ENCODE measurements around the gene UFSP1. TPM values are rescaled to one million over a fixed set of nuclear protein-coding genes. Genes with fewer than 3 reads are reported as not detected.

The UFSP1 gene
- total RNA-seq, 1 donor from 2014 or later = 0.53 TPM

DNA sequence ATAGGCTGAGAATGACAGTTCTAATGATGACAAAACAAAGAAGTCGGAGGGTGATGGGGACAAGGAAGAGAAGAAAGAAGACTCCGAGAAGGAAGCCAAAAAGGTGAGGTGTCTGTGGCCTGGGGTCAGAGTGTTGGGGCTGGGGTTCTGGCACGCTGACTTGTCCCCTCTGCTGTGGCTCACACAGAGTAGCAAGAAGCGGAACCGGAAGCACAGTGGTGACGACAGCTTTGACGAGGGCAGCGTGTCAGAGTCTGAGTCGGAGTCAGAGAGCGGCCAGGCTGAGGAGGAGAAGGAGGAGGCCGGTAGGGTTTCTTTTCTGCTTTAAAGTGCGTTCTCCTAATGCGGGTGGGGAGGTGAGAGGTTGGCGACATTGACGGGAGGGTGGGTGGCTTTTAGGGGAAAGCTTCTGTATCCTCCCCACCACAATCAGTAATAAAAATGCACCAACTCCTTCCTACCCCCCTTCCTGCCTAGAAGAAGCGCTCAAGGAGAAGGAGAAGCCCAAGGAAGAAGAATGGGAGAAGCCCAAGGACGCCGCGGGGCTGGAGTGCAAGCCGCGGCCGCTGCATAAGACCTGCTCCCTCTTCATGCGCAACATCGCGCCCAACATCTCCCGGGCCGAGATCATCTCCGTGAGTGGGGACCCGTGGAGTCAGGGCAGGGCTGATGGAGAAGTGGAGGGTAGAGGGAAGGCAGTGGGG lies 4.6 kb downstream of the UFSP1 start:
- H3K27me3 ChIP-seq = no peaks in the 10 kb centered on the region
- no peak overlapping the region for H3K4me3 ChIP-seq
- DNase-seq (ENCODE audit: low spot score in 2 of 2) = no peak
- H3K36me3 ChIP-seq = peaks cover 69 to 82% of the 10 kb centered on the region in 2 donors
- peaks cover 6 to 7% of the 10 kb centered on the region in 2 donors for H3K4me1 ChIP-seq
- no peak for TF ChIP-seq CTCF (IDR thresholded peaks at IDR 0.05)
- no peak overlapping the region for H3K27ac ChIP-seq
- intact Hi-C loops (cut with DNase I) = loop anchor here (5.0 to 10.0 kb wide), 2 partner anchors 332 to 360 kb away; partner anchors contain the start of genes FIS1, PLOD3 and ZNHIT1
- no peaks in the 10 kb centered on the region for H3K9me3 ChIP-seq

DNA sequence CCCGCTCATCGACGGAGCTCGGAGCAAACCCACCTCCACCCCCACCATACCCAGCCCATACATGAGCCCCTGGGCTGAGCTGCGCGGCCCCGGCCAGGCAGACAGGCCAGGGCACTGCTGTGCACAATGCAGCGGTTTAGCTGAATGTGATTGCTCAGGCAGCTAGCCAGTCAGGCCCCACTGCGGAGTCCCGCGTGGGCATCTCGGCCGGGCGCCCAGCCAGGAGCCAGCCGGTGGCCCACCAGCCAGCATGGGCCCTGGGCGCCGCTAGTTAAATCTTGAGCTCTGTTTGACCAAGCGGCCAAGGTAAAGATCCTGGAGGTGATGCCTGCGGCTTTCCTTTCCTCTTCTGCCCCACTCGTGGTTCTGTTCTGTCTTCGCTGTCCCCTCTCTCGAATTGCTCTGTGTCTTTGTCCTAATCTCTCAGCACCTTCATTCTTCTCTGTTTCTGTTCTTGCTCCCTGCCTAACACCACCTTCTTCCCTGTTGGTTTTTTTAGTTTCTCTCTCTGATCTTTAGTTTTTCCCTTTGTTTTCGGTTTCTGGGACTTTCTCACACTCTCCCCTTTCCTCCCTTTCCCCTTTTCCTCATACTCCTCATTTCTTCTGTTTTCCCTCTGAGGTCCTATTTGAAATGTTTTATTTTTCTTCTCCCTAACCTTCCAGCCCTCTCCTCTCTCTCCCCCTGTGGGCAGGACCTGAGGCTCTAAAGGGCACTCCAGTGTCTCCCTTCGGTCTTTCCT lies 6.6 kb downstream of the UFSP1 start:
- DNase-seq (ENCODE audit: low spot score in 2 of 2) = no peak
- TF ChIP-seq CTCF (IDR thresholded peaks at IDR 0.05) = no peak
- H3K9me3 ChIP-seq = no peaks in the 10 kb centered on the region
- intact Hi-C loops (cut with DNase I) = loop anchor here (10.0 kb wide), 1 partner anchor 362 kb away; the partner anchor contains the start of gene FIS1
- H3K4me1 ChIP-seq = peaks cover 0 to 2% of the 10 kb centered on the region in 2 donors
- no peaks in the 10 kb centered on the region for H3K27me3 ChIP-seq
- no peak overlapping the region for H3K27ac ChIP-seq
- peaks cover 66 to 92% of the 10 kb centered on the region in 2 donors for H3K36me3 ChIP-seq
- H3K4me3 ChIP-seq = no peak overlapping the region

DNA sequence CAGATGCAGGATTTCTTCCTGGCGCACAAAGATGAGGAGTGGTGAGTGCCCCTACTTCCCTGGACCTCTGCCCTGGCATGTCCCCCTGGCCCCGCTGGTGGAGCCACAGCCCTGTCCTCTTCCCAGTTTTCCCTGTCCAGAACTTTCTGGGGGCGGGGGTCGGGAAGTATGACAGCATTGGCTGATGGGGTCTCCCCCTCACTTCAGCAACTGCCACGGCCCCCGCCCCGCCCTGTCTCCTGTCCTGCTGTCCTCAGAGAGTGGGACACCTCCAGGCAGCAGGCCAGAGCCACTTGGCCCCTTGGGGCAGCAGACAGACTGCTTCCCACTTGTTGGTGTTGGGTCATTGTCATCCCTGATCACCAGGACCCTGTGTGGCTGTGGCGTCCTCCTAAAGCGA lies 7.3 kb downstream of the UFSP1 start:
- TF ChIP-seq CTCF (IDR thresholded peaks at IDR 0.05) = no peak
- peaks cover 58 to 85% of the 10 kb centered on the region in 2 donors for H3K36me3 ChIP-seq
- intact Hi-C loops (cut with DNase I) = loop anchor here (10.0 kb wide), 1 partner anchor 363 kb away; the partner anchor contains the start of gene FIS1

GRCh38 chr7:100881136-100881535 lies 8.4 kb downstream of the UFSP1 start:
- DNase-seq (ENCODE audit: low spot score in 2 of 2) = no peak
- Histone ChIP-seq H3K4me1 (peaks cover 5 to 19% of the 10 kb centered on the region in 2 donors), H3K27me3 (no peaks in the 10 kb centered on the region), H3K4me3 (no peak overlapping the region), H3K9me3 (no peaks in the 10 kb centered on the region), H3K27ac (no peak overlapping the region), H3K36me3 (peaks cover 47 to 74% of the 10 kb centered on the region in 2 donors)
- no peak for TF ChIP-seq CTCF (IDR thresholded peaks at IDR 0.05)
- intact Hi-C loops (cut with DNase I) = loop anchor here (10.0 kb wide), 1 partner anchor 364 kb away; the partner anchor contains the start of gene FIS1

More for the DNA sequence above, 7.3 kb downstream of the UFSP1 start:
- H3K4me3 ChIP-seq = no peak overlapping the region
- peaks cover 0 to 10% of the 10 kb centered on the region in 2 donors for H3K4me1 ChIP-seq
- H3K27ac ChIP-seq = no peak overlapping the region
- DNase-seq (ENCODE audit: low spot score in 2 of 2) = no peak
- no peaks in the 10 kb centered on the region for H3K9me3 ChIP-seq
- H3K27me3 ChIP-seq = no peaks in the 10 kb centered on the region

- no peaks in the 10 kb centered on the region for H3K9me3 ChIP-seq
- no peak overlapping the region for H3K4me3 ChIP-seq
- H3K4me1 ChIP-seq = peaks cover 9 to 24% of the 10 kb centered on the region in 2 donors
- TF ChIP-seq CTCF (IDR thresholded peaks at IDR 0.05) = no peak
- no peaks in the 10 kb centered on the region for H3K27me3 ChIP-seq
- peaks cover 43 to 69% of the 10 kb centered on the region in 2 donors for H3K36me3 ChIP-seq
- intact Hi-C loops (cut with DNase I) = loop anchor here (10.0 kb wide), 1 partner anchor 364 kb away; the partner anchor contains the start of gene FIS1
- DNase-seq (ENCODE audit: low spot score in 2 of 2) = no peak
- no peak overlapping the region for H3K27ac ChIP-seq
Observed at GRCh38 chr7:100880645-100881044, 8.9 kb downstream of the UFSP1 start.
